Spleen (tissue), 11 donors: Measurements from ENCODE around the gene LUC7L3. TPM values are rescaled to one million over a fixed set of nuclear protein-coding genes. Genes with fewer than 3 reads are reported as not detected.
"Not testable (repeated sequence)": the region's sequence is repeated elsewhere in the genome, so short reads cannot be mapped to it uniquely, and the experiment has no call there.

ENCODE experiments used
- DNase-seq: peaks from one replicate; pipeline ENCODE4 v3.0.0-alpha.2; 2020
- H3K27ac ChIP-seq, 8 donors: fragments of 200-600 bp; sonication (generic) in 7 of 8; 1 replicate in 4 of 8; 2 replicates in 4 of 8; pipeline versions ENCODE4 v1.5.0 to v1.8.0; 2016 to 2021; ENCODE audit warnings: inconsistent platforms in 4 of 8, mild to moderate bottlenecking in 4 of 8, moderate library complexity in 1 of 8
- H3K27me3 ChIP-seq, 7 donors: fragments of 200-600 bp; sonication (generic) in 6 of 7; replicated peaks in 1 of 7; 1 replicate in 4 of 7; 2 replicates in 3 of 7; pipeline versions ENCODE4 v1.5.0 to v1.8.0; 2016 to 2021; ENCODE audit warnings: inconsistent platforms in 3 of 7, mild to moderate bottlenecking in 1 of 7
- H3K36me3 ChIP-seq, 6 donors: fragments of 200-600 bp; sonication (generic) in 5 of 6; 1 replicate in 4 of 6; 2 replicates in 2 of 6; pipeline versions ENCODE4 v1.5.0 to v1.8.0; 2016 to 2021; ENCODE audit warnings: inconsistent platforms in 2 of 6
- H3K4me1 ChIP-seq, 6 donors: fragments of 200-600 bp; sonication (generic) in 5 of 6; 1 replicate in 3 of 6; 2 replicates in 3 of 6; pipeline versions ENCODE4 v1.5.0 to v1.8.0; 2016 to 2021; ENCODE audit warnings: inconsistent platforms in 3 of 6
- H3K4me3 ChIP-seq, 8 donors: fragments of 200-600 bp; sonication (generic) in 7 of 8; 1 replicate in 4 of 8; 2 replicates in 4 of 8; pipeline versions ENCODE4 v1.5.0 to v1.8.0; 2016 to 2021; ENCODE audit warnings: inconsistent platforms in 4 of 8, mild to moderate bottlenecking in 4 of 8, moderate library complexity in 2 of 8
- H3K9me3 ChIP-seq, 8 donors: fragments of 200-600 bp; sonication (generic) in 7 of 8; 1 replicate in 4 of 8; 2 replicates in 4 of 8; pipeline versions ENCODE4 v1.5.0 to v1.8.0; 2016 to 2021; ENCODE audit warnings: inconsistent platforms in 4 of 8
- CTCF ChIP-seq, 11 experiments: fragments of 200-600 bp in 7 of 11; fragments of 450-650 bp in 4 of 11; sonication (generic) in 4 of 11; IDR thresholded peaks in 8 of 11; conservative IDR thresholded peaks in 3 of 11; 1 replicate in 7 of 11; 2 replicates in 4 of 11; pipeline versions ENCODE4 v1.4.0 to v1.8.0; 2016 to 2021; ENCODE audit warnings: antibody characterized with exemption in 11 of 11, inconsistent platforms in 4 of 11, mild to moderate bottlenecking in 1 of 11
- POLR2A ChIP-seq, 3 donors: fragments of 450-650 bp; IDR thresholded peaks; one replicate each; pipeline ENCODE4 v1.5.1; 2017; ENCODE audit warnings: antibody characterized with exemption in 3 of 3, mild to moderate bottlenecking in 1 of 3
- POLR2AphosphoS5 ChIP-seq, 3 donors: sonication (generic); formaldehyde crosslinking; IDR thresholded peaks; one replicate each; pipeline ENCODE4 v1.5.1; 2017; ENCODE audit warnings: antibody characterized with exemption in 3 of 3
- WGBS, 5 donors: extraction: QIAGEN DNeasy Blood & Tissue Kit in 3 of 5; methylation state at CpG; one replicate each; pipeline versions ENCODE4 v1.1.5 to v1.1.7; 2013 to 2018; 5-methylcytosine and 5-hydroxymethylcytosine counted together
- intact Hi-C: fragments of 100-400 bp; cut with DNase I; formaldehyde crosslinking; loops from one replicate; pipeline ENCODE4 v1.15.0; 2023; ENCODE audit warnings: low total_unique reads
- microRNA-seq, 3 donors: library from miRNA; unstranded; fragments of <30 nt; microRNA quantifications; one replicate each; pipeline versions ENCODE4 to v1.1.0, GENCODE V29; 2019 to 2020
- polyA plus RNA-seq, 3 donors: library from polyadenylated mRNA; stranded (reverse); fragments of 200-250 nt; gene quantifications; one replicate each; pipeline ENCODE4 v1.2.1, GENCODE V29; 2013
- small RNA-seq, 4 donors: library from RNA; depleted of rRNA; stranded (forward); fragments of <200 nt; gene quantifications; one replicate each; pipeline ENCODE3, GENCODE V24; 2016
- total RNA-seq, 7 donors: library from RNA; depleted of rRNA in 3 of 7; stranded (reverse); fragments of >200 nt in 3 of 7; fragmentation: NEBNext Ultra II Directional in 4 of 7; extraction: Animal tissue kit (Norgen Biotek cat#: 25700) in 4 of 7; gene quantifications; one replicate each; pipeline versions ENCODE4 v1.1.0 to v1.2.1, GENCODE V29; 2016 to 2021
- donor health status: healthy with polysubstance abuse.
- donor health status: DM: no; HTN: no; CAD: no; lungs with moderate emphysema.
- donor health status: DM: no; HTN: no; CAD: no.
- donor health status: Bipolar disorder and iron deficiency.
- donor health status: healthy.
- donor health status: DM: no; HTN: no; CAD: no.
- donor health status: DM: yes; HTN: yes; CAD: no.

LUC7L3 gene
- total and polyA plus RNA-seq, 10 donors = 91.2 to 223 (median 143) TPM

- intact Hi-C loops = no loop called here
- Histone ChIP-seq H3K27me3 (no peaks in the 10 kb centered on the region), H3K4me1 (no peaks in the 10 kb centered on the region), H3K27ac (no peak overlapping the region), H3K4me3 (no peak overlapping the region), H3K9me3 (no peaks in the 10 kb centered on the region), H3K36me3 (no peaks in the 10 kb centered on the region)
- 83 to 92% (median 87%) methylated on average over 12 of the region's 12 CpGs for WGBS, 5 donors
- no peak for DNase-seq
- no peak for TF ChIP-seq CTCF (IDR thresholded peaks at IDR 0.05 in 8 of 11, conservative IDR thresholded peaks at IDR 0.05 in 3 of 11)
- TF ChIP-seq POLR2AphosphoS5 (IDR thresholded peaks at IDR 0.05) = no peak
- no peak for TF ChIP-seq POLR2A (IDR thresholded peaks at IDR 0.05)
Observed at GRCh38 chr17:50802609-50803571, 83.5 kb downstream of the LUC7L3 start.

- TF ChIP-seq POLR2AphosphoS5 (IDR thresholded peaks at IDR 0.05) (no peak), POLR2A (IDR thresholded peaks at IDR 0.05) (no peak), CTCF (IDR thresholded peaks at IDR 0.05 in 8 of 11, conservative IDR thresholded peaks at IDR 0.05 in 3 of 11) (no peak)
- H3K4me1 ChIP-seq = no peaks in the 10 kb centered on the region
- no peak for DNase-seq
- H3K27ac ChIP-seq = no peak overlapping the region
- H3K4me3 ChIP-seq = no peak overlapping the region
- 78 to 88% (median 84%) methylated on average over 6 of the region's 6 CpGs for WGBS, 5 donors
- no peaks in the 10 kb centered on the region for H3K9me3 ChIP-seq
- intact Hi-C loops = no loop called here
- no peaks in the 10 kb centered on the region for H3K36me3 ChIP-seq
- no peaks in the 10 kb centered on the region for H3K27me3 ChIP-seq
Observed at GRCh38 chr17:50803676-50804075, 84.3 kb downstream of the LUC7L3 start.

GRCh38 chr17:50804749-50805475 is 85.5 kb downstream of the LUC7L3 start:
- H3K36me3 ChIP-seq, H3K27me3 ChIP-seq, DNase-seq, H3K9me3 ChIP-seq, intact Hi-C loops, H3K27ac ChIP-seq, H3K4me1 ChIP-seq, H3K4me3 ChIP-seq: not testable (repeated sequence)
- WGBS, 5 donors = 89 to 98% (median 91%) methylated on average over 13 of the region's 13 CpGs

GRCh38 chr17:50805486-50805885 is 86.1 kb downstream of the LUC7L3 start:
- TF ChIP-seq POLR2AphosphoS5 (IDR thresholded peaks at IDR 0.05) = no peak
- no peak for TF ChIP-seq POLR2A (IDR thresholded peaks at IDR 0.05)
- no peak for TF ChIP-seq CTCF (IDR thresholded peaks at IDR 0.05 in 8 of 11, conservative IDR thresholded peaks at IDR 0.05 in 3 of 11)
- Histone ChIP-seq H3K36me3 (no peaks in the 10 kb centered on the region), H3K9me3 (no peaks in the 10 kb centered on the region), H3K4me1 (peaks cover 0 to 7% (median 2%) of the 10 kb centered on the region in 6 donors), H3K27ac (no peak overlapping the region), H3K4me3 (no peak overlapping the region), H3K27me3 (no peaks in the 10 kb centered on the region)
- WGBS, 5 donors = 78 to 90% (median 86%) methylated on average over 3 to 6 of the region's 6 CpGs
- no peak for DNase-seq
- intact Hi-C loops = no loop called here

Small RNA genes within 50 kb of the gene (microRNA-seq; reads per million reads assigned to microRNA genes)
- gene MIR8059 = 0 reads per million in 3 donors

Small RNA genes within 50 kb of the gene (small RNA-seq; reads per million reads assigned to genes)
- gene AC005921.1 (0 reads per million in 4 donors), gene MIR8059 (0 reads per million in 4 donors), gene RF00019 (0 reads per million in 4 donors)

Other genes with a start within 250 kb of the LUC7L3 start
- gene RSAD1, start 240.7 kb upstream of the LUC7L3 start, total RNA-seq = 10 to 100 TPM; 24.4 to 56.2 (median 39.4) TPM
- 10 to 100 TPM; 24.1 to 35.0 (median 30.7) TPM for gene RSAD1, start 240.7 kb upstream of the LUC7L3 start, polyA plus RNA-seq
- gene MYCBPAP, start 211.2 kb upstream of the LUC7L3 start, total RNA-seq = 1 to 10 TPM in 3 of 7 donors, under 1 TPM in 4; 0.54 to 2.8 (median 0.98) TPM
- gene MYCBPAP, start 211.2 kb upstream of the LUC7L3 start, polyA plus RNA-seq = under 1 TPM; 0.15 to 0.18 (median 0.16) TPM
- not detected for gene EPN3, start 186.9 kb upstream of the LUC7L3 start, total RNA-seq
- under 1 TPM in 2 of 3 donors, not detected in 1; 0.02 to 0.16 TPM for gene EPN3, start 186.9 kb upstream of the LUC7L3 start, polyA plus RNA-seq
- 100 to 1,000 TPM in 1 of 7 donors, 10 to 100 TPM in 6; 32.8 to 128 (median 57.5) TPM for gene SPATA20, start 172.4 kb upstream of the LUC7L3 start, total RNA-seq
- gene SPATA20, start 172.4 kb upstream of the LUC7L3 start, polyA plus RNA-seq = 10 to 100 TPM; 14.9 to 74.8 (median 27.5) TPM
- gene CACNA1G, start 158.9 kb upstream of the LUC7L3 start, total RNA-seq = 1 to 10 TPM in 1 of 7 donors, under 1 TPM in 5, not detected in 1; 0.07 to 1.3 (median 0.25) TPM
- under 1 TPM; 0.02 to 0.03 (median 0.03) TPM for gene CACNA1G, start 158.9 kb upstream of the LUC7L3 start, polyA plus RNA-seq
- 10 to 100 TPM; 28.4 to 37.1 (median 32.0) TPM for gene ABCC3, start 84.7 kb upstream of the LUC7L3 start, total RNA-seq
- gene ABCC3, start 84.7 kb upstream of the LUC7L3 start, polyA plus RNA-seq = 10 to 100 TPM in 2 of 3 donors, 1 to 10 TPM in 1; 8.6 to 16.6 (median 15.2) TPM
- gene ANKRD40, start 11.7 kb upstream of the LUC7L3 start, total RNA-seq = 10 to 100 TPM; 33.5 to 54.6 (median 47.1) TPM
- gene ANKRD40, start 11.7 kb upstream of the LUC7L3 start, polyA plus RNA-seq = 10 to 100 TPM in 1 of 3 donors, 1 to 10 TPM in 2; 6.8 to 16.5 (median 7.2) TPM
- gene ANKRD40CL, start 47.9 kb downstream of the LUC7L3 start, total RNA-seq = not detected
- not detected for gene ANKRD40CL, start 47.9 kb downstream of the LUC7L3 start, polyA plus RNA-seq
- gene WFIKKN2, start 116.0 kb downstream of the LUC7L3 start, total RNA-seq = under 1 TPM in 3 of 7 donors, not detected in 4; 0.13 to 0.51 (median 0.26) TPM
- under 1 TPM; 0.02 to 0.06 (median 0.02) TPM for gene WFIKKN2, start 116.0 kb downstream of the LUC7L3 start, polyA plus RNA-seq
- 10 to 100 TPM; 20.0 to 42.3 (median 26.3) TPM for gene TOB1, start 146.8 kb downstream of the LUC7L3 start, total RNA-seq
- 1 to 10 TPM; 6.3 to 9.8 (median 9.4) TPM for gene TOB1, start 146.8 kb downstream of the LUC7L3 start, polyA plus RNA-seq